ENCODE results near the gene ZNF792.

Gene ZNF792

DNA sequence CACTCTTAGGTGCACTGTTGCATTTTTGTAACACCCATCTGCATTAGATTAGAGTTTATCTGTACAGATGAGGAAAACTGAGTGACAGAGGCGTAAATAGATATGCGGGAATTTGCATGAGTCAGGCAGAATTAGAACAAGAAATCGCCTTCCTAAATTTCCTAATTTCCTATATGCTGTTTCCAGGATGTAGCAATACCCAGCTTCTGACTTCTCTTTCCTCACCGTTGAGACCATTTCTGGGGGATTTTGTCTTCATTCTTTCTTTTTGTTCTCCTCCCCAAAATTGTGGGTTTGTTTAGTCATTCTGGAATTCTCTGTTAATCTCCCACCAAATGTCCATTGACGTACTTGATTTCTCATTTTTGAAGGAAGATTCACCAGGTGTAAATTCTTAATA lies 10.6 kb upstream of the ZNF792 start:
- TF ChIP-seq MAX (IDR thresholded peaks at IDR 0.05) (no peak), RAD21 (IDR thresholded peaks at IDR 0.05; ENCODE audit: low read depth) (no peak), YY1 (IDR thresholded peaks at IDR 0.05; ENCODE audit: low read depth) (no peak), CEBPB (IDR thresholded peaks at IDR 0.05) (no peak), NFIC (IDR thresholded peaks at IDR 0.05) (no peak), TCF12 (IDR thresholded peaks at IDR 0.05; ENCODE audit: low read depth) (no peak), CREB1 (IDR thresholded peaks at IDR 0.05; ENCODE audit: low read depth) (no peak), EP300 (IDR thresholded peaks at IDR 0.05; ENCODE audit: borderline replicate concordance) (no peak), REST (IDR thresholded peaks at IDR 0.05; ENCODE audit: low read depth) (no peak), EGR1 (IDR thresholded peaks at IDR 0.05) (no peak), TEAD4 (IDR thresholded peaks at IDR 0.05) (no peak), FOXM1 (IDR thresholded peaks at IDR 0.05; ENCODE audit: borderline replicate concordance, low read depth) (no peak), TAF1 (IDR thresholded peaks at IDR 0.05; ENCODE audit: low read depth) (no peak), ZBTB7A (IDR thresholded peaks at IDR 0.05; ENCODE audit: low read depth) (no peak)
- TF ChIP-seq, protein P1, sequence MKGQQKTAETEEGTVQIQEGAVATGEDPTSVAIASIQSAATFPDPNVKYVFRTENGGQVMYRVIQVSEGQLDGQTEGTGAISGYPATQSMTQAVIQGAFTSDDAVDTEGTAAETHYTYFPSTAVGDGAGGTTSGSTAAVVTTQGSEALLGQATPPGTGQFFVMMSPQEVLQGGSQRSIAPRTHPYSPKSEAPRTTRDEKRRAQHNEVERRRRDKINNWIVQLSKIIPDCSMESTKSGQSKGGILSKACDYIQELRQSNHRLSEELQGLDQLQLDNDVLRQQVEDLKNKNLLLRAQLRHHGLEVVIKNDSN (IDR thresholded peaks at IDR 0.05), result no peak

DNA sequence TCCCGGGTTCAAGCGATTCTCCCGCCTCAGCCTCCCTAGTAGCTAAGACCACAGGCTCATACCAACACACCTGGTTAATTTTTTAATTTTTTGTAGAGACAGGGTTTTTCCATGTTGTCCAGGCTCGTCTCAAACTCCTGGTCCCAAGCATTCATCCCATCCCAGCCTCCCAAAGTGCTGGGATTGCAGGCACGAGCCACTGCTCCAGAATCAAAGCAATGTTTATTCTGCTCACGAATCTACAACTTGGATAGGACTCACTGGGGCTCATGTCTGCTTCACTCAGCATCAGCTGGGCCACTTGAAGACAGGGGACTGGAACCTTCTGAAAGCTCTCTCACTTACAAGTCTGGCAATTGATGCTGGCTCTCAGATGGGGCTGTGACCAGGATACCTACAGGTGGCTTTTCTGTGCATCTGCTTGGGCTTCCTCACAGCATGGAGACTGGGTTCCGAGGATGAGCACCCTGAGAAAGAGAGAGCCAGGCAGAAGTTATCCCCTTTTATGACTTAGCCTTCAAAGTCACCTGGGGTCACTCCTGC lies 8.2 kb upstream of the ZNF792 start:
- no peak for TF ChIP-seq TEAD4 (IDR thresholded peaks at IDR 0.05)
- TF ChIP-seq FOXM1 (IDR thresholded peaks at IDR 0.05; ENCODE audit: borderline replicate concordance, low read depth), result no peak
- TF ChIP-seq EP300 (IDR thresholded peaks at IDR 0.05; ENCODE audit: borderline replicate concordance), result no peak
- no peak for TF ChIP-seq NFIC (IDR thresholded peaks at IDR 0.05)
- TF ChIP-seq CREB1 (IDR thresholded peaks at IDR 0.05; ENCODE audit: low read depth), result no peak
- no peak for TF ChIP-seq TAF1 (IDR thresholded peaks at IDR 0.05; ENCODE audit: low read depth)
- no peak for TF ChIP-seq REST (IDR thresholded peaks at IDR 0.05; ENCODE audit: low read depth)
- no peak for TF ChIP-seq EGR1 (IDR thresholded peaks at IDR 0.05)
- no peak for TF ChIP-seq CEBPB (IDR thresholded peaks at IDR 0.05)
- no peak for TF ChIP-seq TCF12 (IDR thresholded peaks at IDR 0.05; ENCODE audit: low read depth)
- TF ChIP-seq RAD21 (IDR thresholded peaks at IDR 0.05; ENCODE audit: low read depth), result no peak
- TF ChIP-seq, protein P1 (IDR thresholded peaks at IDR 0.05), result no peak
- TF ChIP-seq ZBTB7A (IDR thresholded peaks at IDR 0.05; ENCODE audit: low read depth), result no peak
- no peak for TF ChIP-seq YY1 (IDR thresholded peaks at IDR 0.05; ENCODE audit: low read depth)
- TF ChIP-seq MAX (IDR thresholded peaks at IDR 0.05), result no peak

DNA sequence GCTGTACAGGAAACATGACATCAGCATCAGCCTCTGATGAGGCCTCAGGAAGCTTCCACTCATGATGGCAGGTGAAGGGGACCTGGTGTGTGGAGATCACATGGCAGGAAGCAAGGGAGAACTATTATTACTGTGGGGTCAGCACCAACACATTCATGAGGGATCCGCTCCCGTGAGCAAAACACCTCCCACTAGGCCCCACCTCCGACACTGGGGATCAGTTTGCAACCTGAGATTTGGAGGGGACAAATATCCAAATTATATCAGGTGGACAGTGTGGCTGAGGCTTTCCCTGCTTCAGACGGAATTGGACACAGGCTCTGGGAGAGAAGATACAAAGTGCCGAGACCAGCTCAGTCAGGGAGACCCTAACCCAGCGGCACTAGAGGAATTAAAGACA lies 5.7 kb upstream of the ZNF792 start:
- no peak for TF ChIP-seq CEBPB (IDR thresholded peaks at IDR 0.05)

DNA sequence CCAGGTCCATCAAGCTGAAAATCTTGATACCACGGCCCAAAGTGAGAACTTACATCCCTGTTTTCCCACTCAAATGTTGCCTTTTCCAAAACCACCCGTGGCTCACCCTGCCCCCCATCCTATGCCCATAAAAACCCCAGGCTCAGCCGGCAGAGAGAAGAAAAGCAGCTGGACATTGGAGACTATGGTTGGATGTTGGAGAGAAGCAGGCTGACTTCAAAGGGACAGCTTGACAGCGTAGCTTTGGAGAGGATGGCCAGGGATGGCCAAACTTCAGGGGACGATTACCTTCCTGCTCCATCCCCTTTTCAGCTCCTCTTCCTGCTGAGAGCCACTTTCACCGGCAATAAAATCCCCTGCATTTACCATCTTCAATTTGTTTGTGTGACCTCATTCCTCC lies 3.5 kb upstream of the ZNF792 start:
- no peak for TF ChIP-seq MAX (IDR thresholded peaks at IDR 0.05)
- no peak for TF ChIP-seq NFIC (IDR thresholded peaks at IDR 0.05)

- no peak for TF ChIP-seq NFIC (IDR thresholded peaks at IDR 0.05)
- TF ChIP-seq EGR1 (IDR thresholded peaks at IDR 0.05), result no peak
- TF ChIP-seq TAF1 (IDR thresholded peaks at IDR 0.05; ENCODE audit: low read depth), result no peak
- TF ChIP-seq CREB1 (IDR thresholded peaks at IDR 0.05; ENCODE audit: low read depth), result no peak
- no peak for TF ChIP-seq ZBTB7A (IDR thresholded peaks at IDR 0.05; ENCODE audit: low read depth)
- no peak for TF ChIP-seq RAD21 (IDR thresholded peaks at IDR 0.05; ENCODE audit: low read depth)
- no peak for TF ChIP-seq CEBPB (IDR thresholded peaks at IDR 0.05)
- TF ChIP-seq, protein P1 (IDR thresholded peaks at IDR 0.05), result no peak
- no peak for TF ChIP-seq YY1 (IDR thresholded peaks at IDR 0.05; ENCODE audit: low read depth)
- TF ChIP-seq EP300 (IDR thresholded peaks at IDR 0.05; ENCODE audit: borderline replicate concordance), result no peak
- no peak for TF ChIP-seq FOXM1 (IDR thresholded peaks at IDR 0.05; ENCODE audit: borderline replicate concordance, low read depth)
- TF ChIP-seq TCF12 (IDR thresholded peaks at IDR 0.05; ENCODE audit: low read depth), result no peak
- no peak for TF ChIP-seq MAX (IDR thresholded peaks at IDR 0.05)
- TF ChIP-seq REST (IDR thresholded peaks at IDR 0.05; ENCODE audit: low read depth), result no peak
- TF ChIP-seq TEAD4 (IDR thresholded peaks at IDR 0.05), result no peak
These were observed 569 bp upstream of the ZNF792 start for GRCh38 chr19:34964598-34964997.
